ENCODE results near the gene AKIRIN1. TPM values are rescaled to one million over a fixed set of nuclear protein-coding genes. Genes with fewer than 3 reads are reported as not detected.

The AKIRIN1 gene
- polyA plus RNA-seq, 1 of the 3 experiments (the other 2 are of a cell fraction) = 37.0 TPM

DNA sequence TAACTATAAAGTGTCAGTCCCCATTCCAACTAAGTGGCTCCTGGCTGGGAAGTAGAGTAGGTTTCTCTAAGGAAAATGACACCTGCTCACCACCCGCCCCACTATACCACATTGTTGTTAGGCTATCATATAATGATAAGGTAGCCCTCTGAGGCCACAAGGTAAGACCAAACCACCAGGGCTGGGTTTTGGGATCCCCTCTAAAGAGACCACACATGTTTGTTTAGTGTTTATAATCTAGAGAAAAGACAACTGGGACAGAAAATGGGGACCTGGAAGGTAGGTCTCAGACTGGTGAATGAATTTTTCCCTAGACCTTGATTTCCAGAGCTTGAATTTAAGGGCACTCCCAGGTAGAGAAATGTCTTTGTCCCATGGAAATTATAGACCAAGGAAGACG is 15.2 kb downstream of the AKIRIN1 start:
- no peaks in the 10 kb centered on the region for H3K9me2 ChIP-seq
- no peaks in the 10 kb centered on the region for H3K27me3 ChIP-seq (ENCODE audit: insufficient read depth)
- no peak for DNase-seq
- H3K4me1 ChIP-seq (ENCODE audit: control insufficient read depth in 1 of 2, insufficient read depth in 2 of 2, low read depth in 1 of 2, low read length in 1 of 2) = no peaks in the 10 kb centered on the region
- no peak overlapping the region for H3K4me3 ChIP-seq (ENCODE audit: low read depth in 2 of 2, low read length in 1 of 2)
- CTCF ChIA-PET = no interaction called here
- 61% methylated on average over 2 of the region's 2 CpGs for WGBS (ENCODE audit: low lambda C conversion rate)
- H3K36me3 ChIP-seq (replicated peaks in 1 of 2; ENCODE audit: control insufficient read depth in 1 of 2, insufficient read depth in 2 of 2, low read length in 1 of 2) = peaks cover 63 to 78% of the 10 kb centered on the region in 2 experiments
- H3K9me3 ChIP-seq = no peaks in the 10 kb centered on the region
- H4K20me1 ChIP-seq (ENCODE audit: insufficient read depth) = peaks cover 27% of the 10 kb centered on the region
- peaks cover 29% of the 10 kb centered on the region for H3K79me2 ChIP-seq (ENCODE audit: insufficient read depth)
- no peak overlapping the region for H3K9ac ChIP-seq
- H3K4me2 ChIP-seq = no peak overlapping the region
- POLR2A ChIA-PET = no interaction called here
- TF ChIP-seq, protein P1, sequence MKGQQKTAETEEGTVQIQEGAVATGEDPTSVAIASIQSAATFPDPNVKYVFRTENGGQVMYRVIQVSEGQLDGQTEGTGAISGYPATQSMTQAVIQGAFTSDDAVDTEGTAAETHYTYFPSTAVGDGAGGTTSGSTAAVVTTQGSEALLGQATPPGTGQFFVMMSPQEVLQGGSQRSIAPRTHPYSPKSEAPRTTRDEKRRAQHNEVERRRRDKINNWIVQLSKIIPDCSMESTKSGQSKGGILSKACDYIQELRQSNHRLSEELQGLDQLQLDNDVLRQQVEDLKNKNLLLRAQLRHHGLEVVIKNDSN (IDR thresholded peaks at IDR 0.05; ENCODE audit: borderline replicate concordance, low read depth) = no peak
- no peak for TF ChIP-seq FOXJ3 (CRISPR knock-in tag; IDR thresholded peaks at IDR 0.05)
- TF ChIP-seq GATA2 (CRISPR knock-in tag; IDR thresholded peaks at IDR 0.05) = no peak
- TF ChIP-seq FOXM1 (IDR thresholded peaks at IDR 0.05; ENCODE audit: low read depth) = no peak
- no peak for TF ChIP-seq EP300 (IDR thresholded peaks at IDR 0.05; ENCODE audit: borderline replicate concordance in 1 of 2, low read depth in 1 of 2, low read length in 1 of 2)
- TF ChIP-seq ELF1 (IDR thresholded peaks at IDR 0.05) = no peak
- no peak for TF ChIP-seq YY1 (IDR thresholded peaks at IDR 0.05; ENCODE audit: low read depth)
- no peak for TF ChIP-seq TCF12 (IDR thresholded peaks at IDR 0.05)
- TF ChIP-seq REST (IDR thresholded peaks at IDR 0.05; ENCODE audit: low read depth, low read length) = no peak
- no peak for TF ChIP-seq SMC3 (IDR thresholded peaks at IDR 0.05; ENCODE audit: low read depth, low read length)
- TF ChIP-seq MXI1 (IDR thresholded peaks at IDR 0.05; ENCODE audit: low read depth, low read length) = no peak
- TF ChIP-seq SIN3A (IDR thresholded peaks at IDR 0.05; ENCODE audit: borderline replicate concordance, low read depth, low read length) = no peak
- no peak for TF ChIP-seq CHD2 (IDR thresholded peaks at IDR 0.05; ENCODE audit: low read length, partially characterized antibody)
- no peak for TF ChIP-seq FOSL2 (IDR thresholded peaks at IDR 0.05; ENCODE audit: borderline replicate concordance, low read depth)
- TF ChIP-seq GABPA (IDR thresholded peaks at IDR 0.05; ENCODE audit: low read depth) = no peak
- no peak for TF ChIP-seq NRF1 (IDR thresholded peaks at IDR 0.05; ENCODE audit: low read depth, low read length)
- H3K27ac ChIP-seq (ENCODE audit: low read depth in 2 of 2, low read length in 1 of 2) = no peak overlapping the region
- H3F3A ChIP-seq (replicated peaks; ENCODE audit: insufficient read depth) = peaks cover 29% of the 10 kb centered on the region
- no peak overlapping the region for H2AFZ ChIP-seq (ENCODE audit: low read depth)
